Left hindlimb (tissue), 1 donor: ENCODE results near the gene COX7A2.

ENCODE experiments used
- DNase-seq: peaks from one replicate; pipeline ENCODE4 v3.0.0-alpha.2; 2018

COX7A2 gene, protein sequence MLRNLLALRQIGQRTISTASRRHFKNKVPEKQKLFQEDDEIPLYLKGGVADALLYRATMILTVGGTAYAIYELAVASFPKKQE

DNA sequence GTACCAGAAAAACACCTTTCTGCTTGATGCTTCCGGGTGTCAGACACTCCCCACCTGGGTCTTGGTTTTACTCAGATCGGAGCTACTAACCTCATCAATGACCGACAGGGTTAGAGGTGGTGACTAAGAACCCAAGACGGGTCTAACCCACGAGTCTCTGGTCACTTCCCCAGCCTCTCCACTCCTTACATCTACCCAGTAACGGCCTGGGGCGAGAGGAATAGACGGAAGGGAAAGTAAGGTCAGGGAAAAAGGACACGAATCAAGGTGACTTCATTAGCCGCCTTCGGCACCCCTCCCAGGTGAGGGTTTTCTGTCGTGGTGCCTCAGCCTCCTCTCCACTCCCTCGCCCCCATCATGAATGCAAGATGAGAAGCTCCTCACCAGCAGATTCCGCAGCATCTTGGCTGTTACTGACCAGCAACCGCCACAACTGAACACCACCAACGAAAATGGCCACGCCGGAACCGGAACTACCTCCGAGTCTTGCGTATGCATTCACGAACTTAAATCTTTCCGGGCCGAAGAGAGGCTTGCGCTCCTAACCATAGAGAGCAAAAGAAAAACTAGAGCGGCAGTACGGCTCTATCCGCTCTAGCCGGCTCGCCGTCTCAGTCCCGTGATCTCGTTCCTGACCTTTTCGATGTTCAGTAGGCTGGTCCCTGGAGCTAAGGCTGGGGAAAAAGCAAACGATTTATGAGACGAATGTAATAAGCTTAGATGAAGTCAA lies at the start of gene COX7A2:
Gene COX7A2 (minus strand): TSS at position 469 of the 730 bp plus-strand sequence. CDS start 67 bp downstream, at position 402.
- peak; percentile 94 for DNase-seq

- no peak for DNase-seq
These were observed 49.0 kb upstream of the COX7A2 start for GRCh38 chr6:75292555-75292954.

- DNase-seq: no peak
These were observed 48.1 kb upstream of the COX7A2 start for GRCh38 chr6:75291744-75292143.

DNA sequence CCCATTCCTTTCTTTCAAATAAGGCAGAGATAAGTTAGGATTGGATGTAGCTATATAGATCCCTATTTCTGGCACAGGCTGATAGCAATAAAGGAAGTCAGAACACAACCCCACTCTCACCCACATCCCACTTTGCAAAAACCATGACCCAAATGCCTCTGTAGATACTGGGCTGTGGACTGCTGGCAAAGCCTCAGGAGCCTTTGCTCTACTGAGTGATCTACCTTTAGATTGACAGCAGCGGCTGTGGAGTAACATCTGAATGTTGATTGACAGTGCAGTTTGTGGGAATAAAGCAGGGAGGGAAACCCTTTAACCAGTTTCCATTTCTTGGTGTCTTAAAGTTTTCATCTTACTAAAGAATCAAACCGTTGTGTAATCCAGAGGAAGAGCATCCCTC lies 47.7 kb upstream of the COX7A2 start:
- no peak for DNase-seq

DNA sequence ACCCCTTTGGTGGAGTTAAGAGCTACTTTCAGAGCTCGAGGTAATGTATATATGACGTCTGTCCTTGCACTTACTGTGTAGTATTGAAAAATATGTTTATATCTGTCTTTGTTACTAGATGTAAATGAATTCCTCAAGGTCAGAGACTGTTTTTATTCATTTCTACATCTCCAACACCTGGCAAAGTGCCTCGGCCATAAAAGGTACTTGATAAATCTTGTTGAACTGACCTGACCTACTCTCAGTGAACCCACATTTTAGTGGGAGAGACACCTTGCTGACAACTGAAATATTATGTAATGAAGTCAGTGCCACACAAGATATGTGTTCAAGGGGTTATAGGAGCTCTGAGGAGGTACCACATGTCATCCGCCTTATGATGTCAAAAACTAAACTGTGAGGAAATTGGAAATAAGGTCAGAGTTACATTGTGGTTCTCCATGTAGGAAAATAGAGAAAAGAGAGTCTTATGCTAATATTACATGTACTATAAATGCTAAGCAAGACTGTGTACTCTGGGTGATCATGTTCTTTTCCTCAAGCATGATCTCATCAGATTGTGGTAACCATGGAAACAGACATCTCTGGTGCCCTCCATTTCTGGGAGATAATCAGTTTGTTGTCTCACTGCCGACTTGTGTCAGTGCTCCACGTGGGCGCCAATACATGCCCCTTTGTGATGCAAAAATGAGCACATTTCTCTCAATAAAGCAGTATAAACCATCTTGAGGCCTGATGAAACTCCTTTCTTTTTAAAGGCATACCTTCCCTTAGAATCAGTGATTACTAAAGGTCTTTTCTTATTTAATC lies 46.7 kb upstream of the COX7A2 start:
- DNase-seq: no peak

- DNase-seq: no peak
These were observed 44.4 kb upstream of the COX7A2 start for GRCh38 chr6:75288023-75288422.

DNA sequence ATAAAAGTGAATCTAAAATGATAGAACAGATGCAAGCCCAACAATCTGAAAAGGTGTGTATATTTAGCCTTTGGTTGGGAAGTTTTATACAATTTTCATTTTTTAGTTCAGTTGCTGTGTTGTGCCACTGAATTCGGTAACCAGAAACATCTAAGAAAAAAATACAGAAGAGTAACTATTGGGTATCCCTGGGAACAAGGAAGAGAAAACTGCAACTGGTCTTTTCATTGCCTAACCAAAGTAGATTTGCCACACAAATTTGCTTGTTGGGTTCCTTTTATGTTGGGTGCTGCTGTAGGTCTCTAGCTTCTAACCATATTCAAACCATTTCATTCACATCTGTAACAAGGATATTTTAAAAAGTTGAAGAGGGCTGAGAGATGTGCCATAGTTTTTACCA lies 43.8 kb upstream of the COX7A2 start:
- no peak for DNase-seq

DNA sequence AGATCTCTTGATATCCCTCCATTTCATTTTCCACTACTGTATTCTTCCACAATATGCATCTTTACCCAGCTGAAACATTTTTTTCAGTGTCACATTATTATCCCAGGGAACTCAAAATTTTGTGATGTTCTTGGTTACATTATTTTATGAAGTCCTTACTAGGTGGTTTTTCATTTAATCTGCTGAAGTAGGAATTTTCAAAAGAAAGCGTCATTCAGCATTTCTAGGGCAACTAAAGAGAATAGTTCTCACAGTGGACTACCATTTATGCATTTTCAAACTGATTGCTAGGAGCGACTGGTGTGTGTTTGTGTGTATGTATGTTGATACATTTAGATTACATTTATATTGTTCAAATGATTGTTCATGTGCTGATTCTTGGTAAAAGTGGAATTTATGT lies 43.4 kb upstream of the COX7A2 start:
- DNase-seq: no peak

GRCh38 chr6:75285283-75285639 lies 41.7 kb upstream of the COX7A2 start:
- DNase-seq: no peak

DNA sequence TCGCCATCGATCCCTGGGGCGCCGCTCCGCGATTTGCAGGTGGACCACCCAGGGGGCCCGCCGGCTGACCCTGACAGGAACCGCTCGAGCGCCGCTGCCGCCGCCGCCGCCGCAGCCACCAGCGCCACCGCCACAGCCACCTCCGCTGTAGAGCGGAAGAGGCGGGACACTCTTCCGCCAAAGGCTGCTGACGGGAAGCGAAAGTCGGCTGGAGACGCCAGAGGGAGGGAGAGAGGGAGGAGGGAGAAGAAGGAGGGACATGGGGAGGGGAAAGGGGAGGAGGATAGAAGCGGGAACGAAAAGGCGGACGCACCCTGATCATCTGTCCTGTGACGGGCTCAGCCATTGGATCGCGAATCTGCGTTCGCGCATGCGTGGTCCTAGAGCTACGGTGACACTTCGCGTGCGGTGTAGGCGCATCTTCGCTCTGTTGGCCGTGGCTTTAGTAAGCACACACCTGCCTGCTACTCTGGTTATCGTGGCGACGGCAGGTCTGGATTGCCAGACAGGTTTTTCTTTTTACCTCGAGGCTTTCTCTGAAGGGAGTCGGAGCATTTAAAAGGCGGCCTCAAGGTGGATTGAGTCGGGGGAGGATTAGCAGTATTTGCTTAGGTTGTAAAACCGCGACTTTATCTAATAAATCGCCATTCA lies 41.2 kb upstream of the COX7A2 start, which contains the start of gene TMEM30A:
Gene TMEM30A (minus strand): TSS at position 161 of the 651 bp plus-strand sequence. CDS start 154 bp downstream, at position 7.
- peak; percentile 98 for DNase-seq

DNA sequence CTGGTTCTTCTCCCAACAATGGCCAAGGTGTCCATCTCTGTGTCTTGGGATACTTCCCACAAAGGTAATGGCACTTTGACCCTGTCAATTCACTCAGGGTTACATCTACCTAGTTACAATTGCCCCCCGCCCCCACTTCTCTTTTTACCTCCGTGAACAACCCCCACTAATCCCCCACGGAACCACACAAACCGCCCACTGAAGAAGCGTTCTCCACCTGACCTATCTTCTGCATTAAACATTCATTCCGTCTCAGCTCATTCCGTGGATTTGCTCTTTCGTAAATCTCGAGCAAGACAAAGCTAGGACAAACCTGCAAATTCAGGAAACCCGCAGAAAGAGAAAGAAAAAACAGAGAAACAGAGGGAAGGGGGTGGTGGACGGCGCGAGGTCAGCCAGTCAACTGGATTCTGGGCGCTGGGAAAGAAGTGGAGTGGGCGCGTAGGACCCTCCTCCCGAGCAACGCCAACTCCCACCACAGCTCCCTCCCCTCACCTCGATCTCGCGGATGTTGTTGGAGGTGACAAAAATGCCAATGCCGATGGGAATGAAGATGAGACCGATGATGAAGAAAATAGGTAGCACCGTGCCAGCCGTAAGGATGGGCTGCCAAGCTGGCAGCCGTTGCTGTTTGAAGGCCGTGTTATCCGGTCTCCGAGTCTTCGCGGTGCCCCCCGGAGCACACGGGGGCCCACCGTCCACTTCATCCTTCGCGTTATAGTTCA lies 40.5 kb upstream of the COX7A2 start:
- no peak for DNase-seq

- DNase-seq: no peak
These were observed 39.1 kb upstream of the COX7A2 start for GRCh38 chr6:75282706-75283105.

DNA sequence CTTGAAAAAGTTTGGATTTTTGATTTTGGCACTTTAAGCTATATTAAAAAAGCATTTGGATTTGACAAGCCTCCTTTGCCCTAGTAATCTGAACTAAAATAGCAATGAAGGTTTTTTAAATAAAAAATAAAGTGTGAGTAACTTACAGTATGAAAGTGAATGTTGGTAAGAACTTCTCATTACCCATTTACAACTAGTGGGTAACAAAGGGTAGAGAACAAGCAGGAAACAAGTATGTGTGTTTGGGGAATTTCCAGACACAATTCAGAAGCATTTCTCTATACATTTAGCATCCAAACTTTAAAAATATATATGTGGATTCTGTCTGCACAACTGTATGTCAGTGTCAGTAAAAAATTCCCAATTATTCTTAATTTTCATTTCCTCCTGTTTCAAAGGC lies 38.1 kb upstream of the COX7A2 start:
- no peak for DNase-seq

- DNase-seq: no peak
These were observed 36.7 kb upstream of the COX7A2 start for GRCh38 chr6:75280131-75280855.

DNA sequence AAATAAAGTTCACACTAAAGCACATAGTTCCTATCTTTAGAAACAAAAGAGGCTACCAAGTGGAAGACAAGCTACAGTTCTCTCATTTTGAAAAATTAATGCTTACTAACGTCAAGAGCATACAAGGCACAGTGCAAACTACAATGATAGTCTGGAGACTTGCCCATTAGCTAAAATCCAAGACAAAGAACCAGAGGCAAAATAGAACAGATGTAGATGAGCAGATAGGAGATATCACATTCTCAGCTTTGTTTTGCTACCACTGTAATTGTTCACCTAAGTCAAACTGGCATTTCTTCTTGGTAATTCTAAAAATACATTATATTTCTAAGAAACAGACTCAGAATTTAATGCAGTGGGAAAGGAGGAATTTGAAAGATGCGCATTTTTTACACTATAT lies 35.8 kb upstream of the COX7A2 start:
- DNase-seq: no peak

DNA sequence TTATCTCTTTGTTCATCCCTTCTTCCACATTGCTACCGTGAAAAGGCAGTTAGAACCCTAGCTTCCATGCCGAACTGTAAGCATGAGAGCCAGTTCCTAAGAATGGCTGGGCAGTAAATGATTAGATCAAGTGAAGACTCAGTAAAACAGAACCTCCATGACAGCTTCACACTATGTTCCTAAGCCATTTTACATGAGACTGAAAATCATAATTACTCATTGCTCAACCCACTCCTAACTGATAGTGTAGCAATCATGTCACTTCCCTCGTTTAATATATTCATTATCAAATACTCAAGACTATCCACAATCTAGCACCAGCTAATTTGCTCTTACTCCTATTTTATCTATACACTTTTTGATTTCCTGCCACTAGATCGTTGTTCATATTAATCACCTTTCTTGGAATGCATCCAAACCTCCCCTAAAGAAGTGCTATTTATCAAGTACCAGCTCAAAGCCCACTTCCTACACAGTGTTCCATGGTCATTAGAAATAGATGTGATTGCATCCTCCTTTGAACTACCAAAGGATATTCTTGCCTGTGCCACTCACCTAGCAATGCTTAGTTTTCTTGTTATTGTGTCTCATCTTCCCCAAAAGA lies 35.0 kb upstream of the COX7A2 start:
- DNase-seq: no peak

GRCh38 chr6:75275067-75275466 lies 31.5 kb upstream of the COX7A2 start:
- DNase-seq: no peak

DNA sequence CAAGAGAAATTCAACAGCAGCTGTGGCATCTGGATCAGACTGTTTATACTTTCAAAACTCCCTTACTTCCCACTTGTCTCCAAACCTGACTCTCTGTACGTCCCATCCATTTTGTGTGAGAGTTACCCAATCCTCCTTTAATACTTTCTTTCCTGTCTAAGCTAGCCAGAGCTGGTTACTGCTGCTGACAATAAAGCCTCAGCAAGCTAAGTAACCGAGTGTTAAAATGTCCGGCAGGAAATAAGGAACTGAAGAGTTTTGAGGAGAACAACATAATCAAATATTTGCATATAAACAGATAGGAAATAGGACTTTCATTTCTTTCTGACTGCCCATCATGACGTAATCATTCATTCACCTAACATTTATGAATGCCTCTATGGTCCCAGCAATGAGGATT lies 29.4 kb upstream of the COX7A2 start:
- no peak for DNase-seq

GRCh38 chr6:75272145-75272840 lies 28.7 kb upstream of the COX7A2 start:
- DNase-seq: no peak

- DNase-seq: no peak
These were observed 25.4 kb upstream of the COX7A2 start for GRCh38 chr6:75268988-75269354.
